Stomach smooth muscle (tissue), 2 donors: ENCODE measurements around the gene NUDT8.
"Not testable (repeated sequence)": the region's sequence is repeated elsewhere in the genome, so short reads cannot be mapped to it uniquely, and the experiment has no call there.

Experiments used
- H3K27ac ChIP-seq: one replicate; pipeline ENCODE4 v1.7.0; 2013; ENCODE audit warnings: mild to moderate bottlenecking, low read length, inconsistent platforms
- H3K27me3 ChIP-seq, 2 donors: one replicate each; pipeline ENCODE4 v1.7.0; 2013; ENCODE audit warnings: low read length in 2 of 2; ENCODE audit not compliant: insufficient read depth in 2 of 2, control insufficient read depth in 1 of 2
- H3K36me3 ChIP-seq, 2 donors: one replicate each; pipeline ENCODE4 v1.7.0; 2013; ENCODE audit warnings: low read length in 2 of 2; ENCODE audit not compliant: control insufficient read depth in 2 of 2, insufficient read depth in 2 of 2
- H3K4me1 ChIP-seq: one replicate; pipeline ENCODE4 v1.7.0; 2013; ENCODE audit warnings: low read length; ENCODE audit not compliant: control insufficient read depth, insufficient read depth
- H3K4me3 ChIP-seq, 2 donors: one replicate each; pipeline ENCODE4 v1.7.0; 2013; ENCODE audit warnings: low read length in 2 of 2
- H3K9ac ChIP-seq, 2 donors: one replicate each; pipeline ENCODE4 v1.7.0; 2013; ENCODE audit warnings: low read length in 2 of 2, mild to moderate bottlenecking in 1 of 2
- H3K9me3 ChIP-seq, 2 donors: one replicate each; pipeline ENCODE4 v1.7.0; 2013; ENCODE audit warnings: low read length in 2 of 2; ENCODE audit not compliant: control insufficient read depth in 2 of 2
- donor health status: healthy.
- donor health status: Pancreatic carcinoma.

Gene NUDT8

GRCh38 chr11:67666676-67667489, 37.1 kb upstream of the NUDT8 start:
- no peaks in the 10 kb centered on the region for H3K9me3 ChIP-seq
- H3K4me3 ChIP-seq, result no peak overlapping the region
- no peak overlapping the region for H3K9ac ChIP-seq
- H3K36me3 ChIP-seq, result no peaks in the 10 kb centered on the region
- H3K4me1 ChIP-seq, result no peaks in the 10 kb centered on the region
- no peak overlapping the region for H3K27ac ChIP-seq
- no peaks in the 10 kb centered on the region for H3K27me3 ChIP-seq

GRCh38 chr11:67666303-67666645, 36.5 kb upstream of the NUDT8 start:
- Histone ChIP-seq H3K4me3 (no peak overlapping the region), H3K9me3 (no peaks in the 10 kb centered on the region), H3K27ac (no peak overlapping the region), H3K9ac (no peak overlapping the region), H3K4me1 (no peaks in the 10 kb centered on the region), H3K36me3 (no peaks in the 10 kb centered on the region), H3K27me3 (no peaks in the 10 kb centered on the region)

- Histone ChIP-seq H3K27ac (no peak overlapping the region), H3K4me3 (no peak overlapping the region), H3K9me3 (no peaks in the 10 kb centered on the region), H3K36me3 (no peaks in the 10 kb centered on the region), H3K27me3 (no peaks in the 10 kb centered on the region), H3K9ac (no peak overlapping the region), H3K4me1 (no peaks in the 10 kb centered on the region)
Observed at GRCh38 chr11:67665541-67666302, 36.0 kb upstream of the NUDT8 start.

- no peaks in the 10 kb centered on the region for H3K27me3 ChIP-seq
- H3K4me1 ChIP-seq, result no peaks in the 10 kb centered on the region
- H3K9ac ChIP-seq, result no peak overlapping the region
- H3K27ac ChIP-seq, result no peak overlapping the region
- no peaks in the 10 kb centered on the region for H3K36me3 ChIP-seq
- H3K9me3 ChIP-seq, result no peaks in the 10 kb centered on the region
- H3K4me3 ChIP-seq, result no peak overlapping the region
Observed at GRCh38 chr11:67664696-67665540, 35.2 kb upstream of the NUDT8 start.

- no peaks in the 10 kb centered on the region for H3K9me3 ChIP-seq
- H3K27me3 ChIP-seq, result no peaks in the 10 kb centered on the region
- H3K9ac ChIP-seq, result no peak overlapping the region
Observed at GRCh38 chr11:67664213-67664585, 34.5 kb upstream of the NUDT8 start.

GRCh38 chr11:67663532-67664212, 33.9 kb upstream of the NUDT8 start:
- no peaks in the 10 kb centered on the region for H3K9me3 ChIP-seq
- no peaks in the 10 kb centered on the region for H3K36me3 ChIP-seq
- no peaks in the 10 kb centered on the region for H3K4me1 ChIP-seq
- H3K9ac ChIP-seq, result no peak overlapping the region
- H3K4me3 ChIP-seq, result no peak overlapping the region
- H3K27ac ChIP-seq, result no peak overlapping the region
- H3K27me3 ChIP-seq, result no peaks in the 10 kb centered on the region

More at GRCh38 chr11:67664213-67664585, 34.5 kb upstream of the NUDT8 start:
- no peaks in the 10 kb centered on the region for H3K4me1 ChIP-seq
- no peaks in the 10 kb centered on the region for H3K36me3 ChIP-seq
- H3K27ac ChIP-seq, result no peak overlapping the region
- no peak overlapping the region for H3K4me3 ChIP-seq

GRCh38 chr11:67662835-67663531, 33.2 kb upstream of the NUDT8 start:
- Histone ChIP-seq H3K27me3 (no peaks in the 10 kb centered on the region), H3K9ac (no peak overlapping the region), H3K4me3 (no peak overlapping the region), H3K9me3 (no peaks in the 10 kb centered on the region), H3K4me1 (no peaks in the 10 kb centered on the region), H3K27ac (no peak overlapping the region), H3K36me3 (no peaks in the 10 kb centered on the region)

- Histone ChIP-seq H3K36me3 (no peaks in the 10 kb centered on the region), H3K27me3 (no peaks in the 10 kb centered on the region), H3K4me1 (no peaks in the 10 kb centered on the region), H3K4me3 (no peak overlapping the region), H3K27ac (no peak overlapping the region), H3K9me3 (no peaks in the 10 kb centered on the region), H3K9ac (no peak overlapping the region)
Observed at GRCh38 chr11:67662142-67662834, 32.6 kb upstream of the NUDT8 start.

- H3K4me1 ChIP-seq, H3K27ac ChIP-seq, H3K9me3 ChIP-seq, H3K4me3 ChIP-seq, H3K27me3 ChIP-seq, H3K36me3 ChIP-seq, H3K9ac ChIP-seq: not testable (repeated sequence)
Observed at GRCh38 chr11:67660752-67661151, 31.0 kb upstream of the NUDT8 start.
